Fibroblast of skin of left biceps (primary cell): ENCODE measurements around the gene BTBD17.

Experiments used
- DNase-seq, 2 experiments: peaks; one replicate each; pipeline ENCODE4 v3.0.0-alpha.2; 2013; ENCODE audit warnings: low read depth in 2 of 2

BTBD17 gene

GRCh38 chr17:74358697-74359096 is 3.0 kb downstream of the BTBD17 start:
- DNase-seq: no peak

GRCh38 chr17:74357466-74357809 is 4.2 kb downstream of the BTBD17 start:
- DNase-seq: no peak

- DNase-seq: no peak
Measured at GRCh38 chr17:74356646-74357465, 4.8 kb downstream of the BTBD17 start.

- DNase-seq: no peak
Measured at GRCh38 chr17:74355065-74355464, 6.6 kb downstream of the BTBD17 start.

GRCh38 chr17:74354561-74354960 is 7.1 kb downstream of the BTBD17 start:
- no peak for DNase-seq

- DNase-seq: no peak
Measured at GRCh38 chr17:74354123-74354522, 7.5 kb downstream of the BTBD17 start.

GRCh38 chr17:74353446-74354060 is 8.1 kb downstream of the BTBD17 start:
- DNase-seq: no peak

GRCh38 chr17:74351552-74352210 is 10.0 kb downstream of the BTBD17 start:
- DNase-seq: no peak

- no peak for DNase-seq
Measured at GRCh38 chr17:74350486-74350885, 11.2 kb downstream of the BTBD17 start.

- no peak for DNase-seq
Measured at GRCh38 chr17:74349120-74349519, 12.5 kb downstream of the BTBD17 start.

- DNase-seq: no peak
Measured at GRCh38 chr17:74347646-74348045, 14.0 kb downstream of the BTBD17 start.

- DNase-seq: no peak
Measured at GRCh38 chr17:74345433-74346241, 16.0 kb downstream of the BTBD17 start.

- DNase-seq: no peak
Measured at GRCh38 chr17:74344658-74345057, 17.0 kb downstream of the BTBD17 start.

GRCh38 chr17:74343526-74344284 is 18.0 kb downstream of the BTBD17 start:
- no peak for DNase-seq

GRCh38 chr17:74343121-74343520 is 18.5 kb downstream of the BTBD17 start:
- no peak for DNase-seq

- no peak for DNase-seq
Measured at GRCh38 chr17:74342224-74342623, 19.4 kb downstream of the BTBD17 start.

GRCh38 chr17:74340470-74341023 is 21.1 kb downstream of the BTBD17 start:
- no peak for DNase-seq

- no peak for DNase-seq
Measured at GRCh38 chr17:74339537-74340195, 22.0 kb downstream of the BTBD17 start.

- DNase-seq: no peak
Measured at GRCh38 chr17:74337834-74338500, 23.7 kb downstream of the BTBD17 start.

- DNase-seq: no peak
Measured at GRCh38 chr17:74336307-74336706, 25.4 kb downstream of the BTBD17 start.
